HUDEP-2 (cell line): ENCODE measurements around the gene CCL11.

Experiments used
- DNase-seq, 76 experiments: peaks; one replicate each; lab custom pipeline; 2025; ENCODE audit not compliant: unreplicated experiment in 76 of 76; lab: John Stamatoyannopoulos, UW

The CCL11 gene

GRCh38 chr17:34285286-34285792 is at the start of gene CCL11:
TSS of gene CCL11 (plus strand) at chr17:34285742. CDS start at chr17:34285809, 67 bp downstream.
- no peak for DNase-seq

- DNase-seq: no peak
Measured at GRCh38 chr17:34236281-34236892, 49.2 kb upstream of the CCL11 start.

DNA sequence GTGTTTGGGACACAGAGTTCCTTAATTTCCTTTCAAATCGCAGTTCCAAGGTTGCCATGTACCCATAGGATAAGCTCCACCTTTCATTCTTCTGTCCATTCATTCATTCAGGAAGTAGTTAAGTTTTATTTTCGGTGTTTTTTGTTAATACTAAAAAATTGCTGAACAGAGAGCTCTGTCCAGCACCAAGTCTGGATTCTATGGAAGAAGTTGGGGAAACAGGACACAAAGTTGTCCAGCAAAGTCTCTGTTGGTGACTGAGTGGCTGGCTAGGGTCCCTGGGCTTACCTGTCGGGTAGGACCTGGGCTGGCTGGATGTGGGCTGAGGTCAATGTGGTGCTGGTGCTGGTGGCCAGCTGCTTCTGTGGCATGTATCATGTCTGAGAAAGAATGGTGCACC is 48.1 kb upstream of the CCL11 start:
- no peak for DNase-seq

DNA sequence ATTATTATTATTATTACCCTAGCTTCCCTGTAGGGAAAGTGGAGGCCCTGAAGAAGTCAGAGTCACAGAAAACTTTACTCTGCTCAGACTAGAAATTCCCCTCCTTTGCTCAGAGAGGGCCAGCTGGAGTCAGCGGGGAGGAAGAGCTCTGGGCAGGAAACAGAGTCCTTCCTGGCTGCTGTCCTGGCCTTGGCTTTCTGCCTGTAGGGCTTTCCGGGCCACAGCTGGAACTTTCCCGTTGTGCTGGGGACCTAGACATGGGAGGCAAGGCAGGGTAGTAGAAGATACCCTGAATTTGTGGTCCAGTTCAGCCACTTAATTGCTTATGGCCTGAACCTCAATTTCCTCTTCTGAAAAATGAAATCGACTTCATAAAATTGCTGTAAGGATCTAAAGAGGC is 44.5 kb upstream of the CCL11 start:
- DNase-seq: no peak

- DNase-seq: no peak
Measured at GRCh38 chr17:34242587-34243363, 42.8 kb upstream of the CCL11 start.

- DNase-seq: no peak
Measured at GRCh38 chr17:34243364-34244320, 41.9 kb upstream of the CCL11 start.

DNA sequence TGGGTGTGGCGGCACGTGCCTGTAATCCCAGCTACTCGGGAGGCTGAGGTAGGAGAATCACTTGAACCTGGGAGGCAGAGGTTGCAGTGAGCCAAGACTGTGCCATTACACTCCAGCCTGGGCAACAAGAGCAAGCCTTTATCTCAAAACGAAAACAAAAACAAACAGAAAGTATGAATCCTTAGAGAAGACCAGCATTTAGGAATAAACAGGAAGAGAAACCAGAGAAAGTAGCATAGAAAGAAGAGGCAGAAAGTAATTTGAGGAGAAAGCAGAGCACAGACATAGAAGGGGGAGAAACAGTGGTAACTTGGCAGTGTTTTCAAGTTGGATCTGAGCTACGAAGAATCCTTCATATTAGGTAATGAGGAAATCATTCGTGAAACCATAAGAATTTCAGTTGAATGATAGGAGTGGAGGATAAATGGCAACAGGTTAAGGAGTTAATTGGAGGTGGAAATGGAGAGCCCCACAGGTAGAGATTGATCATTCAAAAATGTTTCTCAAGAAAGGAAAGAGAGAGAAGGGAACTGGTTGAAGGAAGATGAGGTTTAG is 40.1 kb upstream of the CCL11 start:
- DNase-seq: no peak

DNA sequence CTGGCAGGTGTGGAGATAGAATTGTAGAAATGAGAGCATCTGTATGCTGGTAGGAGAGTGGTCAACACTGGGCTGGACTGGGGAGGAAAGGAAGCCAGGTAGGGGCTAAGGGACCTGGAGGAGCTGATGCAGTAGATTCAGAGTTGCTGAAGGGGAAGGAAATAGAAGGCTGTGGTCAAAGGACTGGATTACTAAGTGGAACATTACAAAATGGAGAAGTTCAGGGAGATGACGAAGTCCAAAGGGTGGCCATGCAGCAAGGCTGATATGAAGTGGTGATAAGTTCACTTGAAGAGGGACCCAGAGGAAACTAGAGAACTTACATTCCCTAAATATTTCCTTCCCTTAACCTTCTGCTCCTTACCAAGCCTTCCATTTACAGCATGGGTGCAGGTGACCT is 39.1 kb upstream of the CCL11 start:
- no peak for DNase-seq

- DNase-seq: no peak
Measured at GRCh38 chr17:34246881-34247280, 38.7 kb upstream of the CCL11 start.

DNA sequence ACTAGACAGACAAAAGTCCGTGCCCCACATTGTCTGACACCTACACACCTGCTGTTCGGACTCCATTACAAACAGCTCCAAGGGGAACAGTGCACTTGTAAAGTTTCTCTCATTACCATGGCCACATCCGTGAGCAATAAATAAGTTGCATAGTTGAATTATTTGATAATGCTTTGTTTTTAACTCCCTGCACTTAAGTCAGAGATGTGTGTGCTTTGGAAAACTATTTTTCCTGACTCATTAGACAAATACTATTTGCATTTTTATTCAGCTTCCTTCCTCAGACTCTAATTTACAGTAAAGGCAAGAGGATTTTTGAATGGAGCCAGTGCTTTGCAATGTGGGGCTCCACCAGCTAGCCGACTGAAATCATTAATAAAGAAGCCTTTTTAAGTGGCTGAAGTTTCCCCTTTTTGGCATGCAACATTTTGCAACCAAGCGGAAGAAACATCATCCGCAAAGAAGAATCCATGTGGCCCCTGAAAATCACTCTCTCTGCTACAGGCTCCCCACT is 37.0 kb upstream of the CCL11 start:
- no peak for DNase-seq

- no peak for DNase-seq
Measured at GRCh38 chr17:34249061-34249460, 36.5 kb upstream of the CCL11 start.

DNA sequence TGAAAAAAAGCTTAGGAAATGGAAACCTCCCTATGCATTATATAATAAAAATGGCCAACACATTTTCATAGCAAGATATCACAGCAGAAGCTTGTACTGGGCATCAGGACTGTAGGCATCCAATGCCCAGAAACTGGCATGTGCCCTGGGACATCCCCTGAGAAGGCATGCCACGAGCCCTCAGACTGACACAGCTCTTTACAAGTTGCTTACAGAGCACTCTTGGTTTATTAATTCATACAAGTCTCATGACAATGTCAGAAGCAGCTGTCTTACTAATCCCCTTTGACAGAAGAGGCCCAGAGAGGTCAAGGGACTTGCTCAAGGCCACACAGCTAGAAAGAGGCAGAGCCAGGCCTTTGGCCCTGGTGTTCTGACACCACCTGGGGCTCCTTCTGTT is 36.1 kb upstream of the CCL11 start:
- no peak for DNase-seq

GRCh38 chr17:34251186-34251585 is 34.4 kb upstream of the CCL11 start:
- no peak for DNase-seq

DNA sequence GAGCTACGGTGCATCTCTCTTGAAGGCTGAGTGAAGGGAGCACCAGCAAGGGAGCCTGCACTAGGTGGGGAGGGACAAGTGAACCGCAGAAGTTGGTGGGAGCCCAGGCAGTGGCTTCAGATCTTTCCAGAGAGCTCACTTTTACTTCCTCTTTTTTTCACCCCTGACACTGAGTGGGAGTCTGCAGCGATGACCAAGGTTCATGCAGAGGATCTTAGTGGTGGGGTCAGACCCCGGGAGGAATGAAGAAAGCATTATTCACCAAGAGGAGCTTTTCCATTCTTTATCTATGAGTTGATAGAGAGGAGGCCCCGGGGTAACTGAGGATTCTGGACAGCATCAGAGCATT is 33.5 kb upstream of the CCL11 start:
- peak in 7 of 76 experiments; percentile 1 to 8 (median 3) for DNase-seq

DNA sequence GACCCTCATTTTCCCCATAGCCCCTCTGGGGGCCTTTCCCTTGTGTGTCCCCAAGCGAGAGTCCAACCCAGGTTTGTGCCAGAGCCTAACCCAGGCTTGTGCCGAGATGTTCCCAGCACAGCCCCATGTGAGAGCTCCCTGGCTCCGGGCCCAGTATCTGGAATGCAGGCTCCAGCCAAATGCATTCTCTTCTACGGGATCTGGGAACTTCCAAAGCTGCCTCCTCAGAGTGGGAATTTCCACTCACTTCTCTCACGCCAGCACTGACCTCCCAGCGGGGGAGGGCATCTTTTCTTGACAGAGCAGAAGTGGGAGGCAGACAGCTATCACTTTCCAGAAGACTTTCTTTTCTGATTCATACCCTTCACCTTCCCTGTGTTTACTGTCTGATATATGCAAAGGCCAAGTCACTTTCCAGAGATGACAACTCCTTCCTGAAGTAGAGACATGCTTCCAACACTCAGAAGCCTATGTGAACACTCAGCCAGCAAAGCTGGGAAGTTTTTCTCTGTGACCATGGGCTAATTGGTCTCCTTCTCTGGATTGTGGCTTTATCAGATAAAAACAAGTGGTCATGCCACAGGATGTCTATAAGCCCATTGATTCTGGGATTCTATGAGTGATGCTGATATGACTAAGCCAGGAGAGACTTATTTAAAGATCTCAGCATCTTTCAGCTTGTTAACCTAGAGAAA is 33.0 kb upstream of the CCL11 start:
- DNase-seq: no peak

GRCh38 chr17:34253139-34253525 is 32.4 kb upstream of the CCL11 start:
- no peak for DNase-seq

- no peak for DNase-seq
Measured at GRCh38 chr17:34254146-34254545, 31.4 kb upstream of the CCL11 start.

GRCh38 chr17:34254651-34255380 is 30.7 kb upstream of the CCL11 start, which contains the start of gene CCL2:
TSS of gene CCL2 (plus strand) at chr17:34255285. CDS start at chr17:34255350, 65 bp downstream.
- DNase-seq: no peak

GRCh38 chr17:34255381-34255732 is 30.2 kb upstream of the CCL11 start:
- no peak for DNase-seq
